ENCODE results near the gene SNX10. TPM values are rescaled to one million over a fixed set of nuclear protein-coding genes. Genes with fewer than 3 reads are reported as not detected.

The SNX10 gene
- total RNA-seq, 1 donor from 2014 or later, result 2.5 TPM

- no peak for DNase-seq (ENCODE audit: extremely low read depth, low read depth, low spot score)
These were observed 3.9 kb downstream of the SNX10 start for GRCh38 chr7:26295586-26295985.

GRCh38 chr7:26298472-26299058, 6.9 kb downstream of the SNX10 start:
- DNase-seq (ENCODE audit: extremely low read depth, low read depth, low spot score), result no peak

GRCh38 chr7:26305090-26305868, 13.6 kb downstream of the SNX10 start:
- DNase-seq (ENCODE audit: extremely low read depth, low read depth, low spot score), result no peak

GRCh38 chr7:26305869-26306665, 14.4 kb downstream of the SNX10 start:
- DNase-seq (ENCODE audit: extremely low read depth, low read depth, low spot score), result no peak

GRCh38 chr7:26306790-26307189, 15.1 kb downstream of the SNX10 start:
- DNase-seq (ENCODE audit: extremely low read depth, low read depth, low spot score), result no peak

- DNase-seq (ENCODE audit: extremely low read depth, low read depth, low spot score), result no peak
These were observed 15.6 kb downstream of the SNX10 start for GRCh38 chr7:26307226-26307625.

GRCh38 chr7:26307791-26308190, 16.1 kb downstream of the SNX10 start:
- DNase-seq (ENCODE audit: extremely low read depth, low read depth, low spot score), result no peak

GRCh38 chr7:26308551-26308950, 16.9 kb downstream of the SNX10 start:
- no peak for DNase-seq (ENCODE audit: extremely low read depth, low read depth, low spot score)

GRCh38 chr7:26309089-26309488, 17.4 kb downstream of the SNX10 start:
- no peak for DNase-seq (ENCODE audit: extremely low read depth, low read depth, low spot score)

GRCh38 chr7:26311798-26312197, 20.1 kb downstream of the SNX10 start:
- DNase-seq (ENCODE audit: extremely low read depth, low read depth, low spot score), result no peak

- no peak for DNase-seq (ENCODE audit: extremely low read depth, low read depth, low spot score)
These were observed 25.5 kb downstream of the SNX10 start for GRCh38 chr7:26317211-26317610.

- DNase-seq (ENCODE audit: extremely low read depth, low read depth, low spot score), result no peak
These were observed 27.3 kb downstream of the SNX10 start for GRCh38 chr7:26318921-26319320.

GRCh38 chr7:26319636-26320035, 28.0 kb downstream of the SNX10 start:
- DNase-seq (ENCODE audit: extremely low read depth, low read depth, low spot score), result no peak

- DNase-seq (ENCODE audit: extremely low read depth, low read depth, low spot score), result no peak
These were observed 29.2 kb downstream of the SNX10 start for GRCh38 chr7:26320878-26321277.

- DNase-seq (ENCODE audit: extremely low read depth, low read depth, low spot score), result no peak
These were observed 29.8 kb downstream of the SNX10 start for GRCh38 chr7:26321435-26321834.

GRCh38 chr7:26326211-26326610, 34.5 kb downstream of the SNX10 start:
- DNase-seq (ENCODE audit: extremely low read depth, low read depth, low spot score), result no peak

- DNase-seq (ENCODE audit: extremely low read depth, low read depth, low spot score), result no peak
These were observed 37.1 kb downstream of the SNX10 start for GRCh38 chr7:26328498-26329390.

GRCh38 chr7:26329520-26330255, 38.0 kb downstream of the SNX10 start:
- no peak for DNase-seq (ENCODE audit: extremely low read depth, low read depth, low spot score)

GRCh38 chr7:26331113-26331512, 39.5 kb downstream of the SNX10 start:
- DNase-seq (ENCODE audit: extremely low read depth, low read depth, low spot score), result no peak

GRCh38 chr7:26331789-26332188, 40.1 kb downstream of the SNX10 start:
- no peak for DNase-seq (ENCODE audit: extremely low read depth, low read depth, low spot score)
